GM15510 (cell line): ENCODE measurements around the gene SLC9A8.

ENCODE experiments used
- POLR2A ChIP-seq: IDR thresholded peaks from 3 replicates; pipeline ENCODE4 v1.6.1; 2011; ENCODE audit warnings: borderline replicate concordance; ENCODE audit not compliant: insufficient read length; ENCODE audit errors: extremely low read depth

SLC9A8 gene

DNA sequence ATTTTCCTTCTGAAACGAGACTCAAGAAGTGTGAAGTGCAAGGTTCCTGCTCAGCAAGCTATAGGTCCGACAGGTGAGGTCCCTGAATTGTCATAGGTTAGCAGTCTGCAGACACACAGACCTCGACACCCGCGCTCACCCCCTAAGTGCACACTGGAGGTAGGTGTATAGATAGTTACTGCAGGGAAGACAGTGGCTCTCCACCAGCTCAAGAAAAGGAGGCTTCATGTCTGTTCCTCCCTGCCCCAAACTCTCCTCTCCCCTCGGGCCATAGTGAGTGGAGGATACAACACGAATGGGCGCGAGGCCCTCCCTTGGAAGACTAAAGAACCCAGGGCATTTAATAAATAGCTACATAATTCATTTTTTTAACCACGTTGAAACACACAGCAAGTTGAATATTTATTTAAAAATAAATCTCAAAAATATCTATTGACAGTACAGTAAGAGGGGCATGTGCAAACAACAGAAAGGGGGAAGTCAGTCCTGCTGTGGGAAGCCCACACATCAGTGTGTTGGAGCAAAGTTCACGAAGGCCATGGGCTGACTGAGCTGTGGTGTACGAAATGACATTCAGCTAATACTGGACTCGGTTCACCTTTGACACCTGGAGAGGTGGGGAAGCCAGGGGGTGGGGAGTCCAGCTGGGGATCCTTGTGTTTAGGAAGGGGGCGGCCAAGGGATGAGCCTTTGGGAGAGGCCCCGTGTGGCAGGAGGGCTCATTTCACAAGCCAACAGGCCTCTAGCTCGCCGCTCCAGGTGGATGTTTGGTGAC is 92.0 kb downstream of the SLC9A8 start:
- no peak for TF ChIP-seq POLR2A

DNA sequence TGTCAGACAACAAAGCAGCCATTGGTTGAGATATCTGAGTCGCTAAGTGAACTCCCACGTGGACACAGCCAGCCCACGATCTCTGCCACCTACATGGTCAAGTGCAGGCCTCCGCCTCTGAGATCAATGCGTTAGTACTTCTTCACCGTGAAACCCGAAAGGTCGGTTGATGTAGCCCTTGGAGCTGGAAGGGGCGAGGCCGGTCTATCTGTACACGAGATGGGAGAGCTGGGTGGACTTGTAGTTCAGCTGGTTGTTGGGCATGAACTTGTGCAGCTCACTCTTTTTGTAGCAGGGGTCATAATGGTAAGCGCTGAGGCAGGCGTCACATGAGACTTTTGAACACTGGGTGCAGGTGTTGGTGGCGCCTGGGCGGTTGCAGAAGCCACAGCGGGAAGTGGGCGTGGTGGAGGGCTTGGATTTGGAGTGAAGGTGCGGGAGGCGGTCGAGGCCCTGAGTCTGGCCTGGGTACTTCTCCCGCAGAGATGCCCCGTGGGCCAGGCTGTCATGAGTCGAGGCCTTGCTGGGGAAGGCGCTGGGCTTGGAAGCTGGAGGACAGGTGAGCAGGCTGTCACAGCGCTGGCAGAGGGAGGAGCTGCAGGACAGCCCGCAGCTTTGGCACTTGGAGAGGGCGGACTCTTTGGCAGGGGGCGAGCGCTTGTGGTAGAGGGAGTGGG is 92.9 kb downstream of the SLC9A8 start:
- TF ChIP-seq POLR2A = no peak

DNA sequence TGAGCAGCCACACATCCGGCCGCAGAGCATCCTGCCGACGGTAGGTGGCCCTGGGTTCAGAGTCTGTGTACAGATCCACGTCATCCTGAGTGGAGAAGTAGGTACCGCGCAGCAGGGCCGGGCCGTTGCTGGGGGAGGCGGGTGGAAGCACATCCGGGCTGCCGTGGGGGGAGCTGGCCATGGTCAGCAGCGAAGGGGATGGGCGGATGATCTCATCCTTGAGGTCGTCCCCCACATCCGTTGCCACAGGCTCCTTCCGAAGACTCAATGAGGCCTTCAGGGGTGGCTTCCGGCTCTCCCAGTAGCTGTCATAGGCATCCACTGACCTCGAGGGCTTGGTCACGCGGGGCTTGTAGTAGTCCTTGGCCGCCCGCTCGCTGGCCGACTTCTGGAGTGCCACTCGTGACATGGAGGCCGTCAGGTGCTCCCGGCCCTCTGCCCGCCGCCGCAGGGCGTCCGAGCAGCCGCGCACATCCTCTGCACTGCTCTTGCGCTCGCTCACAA is 93.5 kb downstream of the SLC9A8 start:
- no peak for TF ChIP-seq POLR2A

DNA sequence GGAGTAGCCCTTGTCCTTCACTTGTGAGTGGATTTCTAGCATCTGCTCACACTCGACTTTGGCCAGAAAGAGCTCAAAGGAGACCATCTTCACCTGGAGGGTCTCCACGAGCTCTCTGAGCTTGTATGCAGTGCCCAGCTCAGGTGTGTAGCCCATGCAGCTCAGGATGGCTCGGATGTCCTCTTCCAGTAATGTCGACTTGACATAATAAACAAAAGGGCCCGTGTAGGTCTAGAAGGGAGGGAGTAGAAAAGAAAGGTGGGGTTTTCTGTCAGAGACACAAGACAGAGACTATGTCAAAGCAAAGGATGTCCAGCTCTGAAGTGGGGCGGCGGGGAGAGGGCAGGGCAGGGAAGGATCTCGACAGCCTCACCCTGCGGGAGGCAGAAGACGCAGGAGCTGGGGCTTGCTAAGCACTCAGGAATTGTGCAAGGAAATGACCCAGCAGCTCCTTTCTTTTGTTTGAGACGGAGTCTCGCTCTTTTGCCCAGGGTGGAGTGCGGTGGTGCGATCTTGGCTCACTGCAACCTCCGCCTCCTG is 94.1 kb downstream of the SLC9A8 start:
- TF ChIP-seq POLR2A = no peak

DNA sequence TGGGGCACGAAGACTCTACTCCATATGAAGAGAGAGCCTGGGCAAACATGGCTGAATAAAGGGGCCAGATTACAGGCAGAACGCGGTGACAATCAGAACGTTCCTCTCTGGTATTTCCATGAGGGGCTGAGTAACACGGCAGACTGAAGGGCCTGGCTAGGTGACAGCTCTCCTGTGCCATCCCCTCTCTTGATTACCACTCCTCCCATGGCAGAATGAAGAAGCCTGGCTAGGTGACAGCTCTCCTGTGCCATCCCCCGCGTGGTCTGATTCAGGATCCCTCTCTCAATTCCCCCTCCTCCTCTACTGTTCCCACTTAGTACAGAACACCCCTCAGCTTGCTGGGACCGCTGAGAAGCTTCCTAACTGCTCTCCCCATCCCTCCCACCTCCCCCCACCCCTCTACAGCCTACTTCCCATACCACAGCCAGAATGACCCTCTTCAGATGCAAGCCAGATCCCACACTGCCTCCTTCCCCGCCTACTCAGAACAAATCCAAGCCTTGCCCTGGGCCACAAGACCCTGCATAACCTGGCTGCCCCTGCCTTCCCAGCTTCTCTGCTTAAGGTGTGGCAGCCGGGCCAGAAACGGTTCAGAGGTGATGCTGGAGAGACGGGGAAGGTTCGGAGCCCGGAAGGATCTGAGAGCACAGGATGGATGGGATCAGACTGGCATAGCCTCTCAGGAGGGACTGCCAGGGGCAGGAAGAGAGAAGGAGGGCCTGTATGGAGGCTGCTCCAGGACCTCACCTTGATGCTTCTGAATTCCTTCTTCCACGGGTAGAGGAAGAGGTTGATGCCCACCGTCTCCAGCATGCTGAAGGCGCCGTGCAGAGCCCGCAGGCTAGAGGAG is 95.0 kb downstream of the SLC9A8 start:
- TF ChIP-seq POLR2A = no peak

DNA sequence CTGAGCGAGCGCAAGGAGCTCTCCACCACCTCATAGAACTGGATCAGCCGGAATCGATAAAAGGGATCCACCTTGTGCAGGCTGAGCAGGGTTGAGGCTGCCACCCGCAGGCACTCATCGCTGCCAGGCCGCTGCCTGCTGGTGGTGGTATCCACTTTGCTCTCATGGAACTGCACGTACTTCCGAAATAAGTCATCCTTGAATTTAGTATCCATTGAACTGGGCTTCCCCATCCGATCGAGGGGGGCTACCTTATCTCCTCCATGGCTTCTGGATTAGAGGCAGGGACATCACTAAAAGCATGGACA is 95.6 kb downstream of the SLC9A8 start:
- TF ChIP-seq POLR2A = no peak

- no peak for TF ChIP-seq POLR2A
These were observed 97.1 kb downstream of the SLC9A8 start for GRCh38 chr20:49909499-49910339.

GRCh38 chr20:49910340-49910706 is 97.7 kb downstream of the SLC9A8 start:
- no peak for TF ChIP-seq POLR2A

DNA sequence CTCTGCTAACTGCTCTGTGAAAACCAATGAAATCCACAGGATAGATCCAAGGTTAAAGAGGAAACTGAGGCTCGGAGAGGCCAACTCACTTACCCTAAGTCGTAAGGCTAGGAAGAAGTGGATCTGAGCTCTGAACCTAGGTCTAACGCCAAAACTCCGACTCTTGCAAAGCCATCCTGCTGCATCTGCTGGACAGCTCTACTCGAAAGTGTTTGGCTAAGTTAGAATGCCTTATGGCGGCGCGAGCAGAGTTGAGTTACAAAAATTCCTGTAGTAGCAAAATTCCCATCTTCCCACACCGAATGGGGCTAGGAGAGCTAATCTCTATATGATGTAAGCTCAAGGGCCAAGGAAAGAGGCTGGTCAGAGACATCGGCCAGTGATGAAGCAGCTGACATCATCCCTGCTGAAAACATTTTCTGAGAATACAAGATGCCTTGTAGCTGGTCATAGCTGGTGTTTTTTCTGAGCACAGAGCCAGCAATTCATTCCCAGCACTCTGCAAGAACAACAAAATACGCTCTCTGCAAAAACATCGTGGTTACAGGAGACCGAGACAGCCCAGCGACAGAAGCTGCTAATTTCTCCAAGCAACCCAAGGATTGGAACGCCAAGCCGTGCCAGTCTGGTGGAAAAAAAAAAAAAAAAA is 100.9 kb downstream of the SLC9A8 start:
- TF ChIP-seq POLR2A = no peak

DNA sequence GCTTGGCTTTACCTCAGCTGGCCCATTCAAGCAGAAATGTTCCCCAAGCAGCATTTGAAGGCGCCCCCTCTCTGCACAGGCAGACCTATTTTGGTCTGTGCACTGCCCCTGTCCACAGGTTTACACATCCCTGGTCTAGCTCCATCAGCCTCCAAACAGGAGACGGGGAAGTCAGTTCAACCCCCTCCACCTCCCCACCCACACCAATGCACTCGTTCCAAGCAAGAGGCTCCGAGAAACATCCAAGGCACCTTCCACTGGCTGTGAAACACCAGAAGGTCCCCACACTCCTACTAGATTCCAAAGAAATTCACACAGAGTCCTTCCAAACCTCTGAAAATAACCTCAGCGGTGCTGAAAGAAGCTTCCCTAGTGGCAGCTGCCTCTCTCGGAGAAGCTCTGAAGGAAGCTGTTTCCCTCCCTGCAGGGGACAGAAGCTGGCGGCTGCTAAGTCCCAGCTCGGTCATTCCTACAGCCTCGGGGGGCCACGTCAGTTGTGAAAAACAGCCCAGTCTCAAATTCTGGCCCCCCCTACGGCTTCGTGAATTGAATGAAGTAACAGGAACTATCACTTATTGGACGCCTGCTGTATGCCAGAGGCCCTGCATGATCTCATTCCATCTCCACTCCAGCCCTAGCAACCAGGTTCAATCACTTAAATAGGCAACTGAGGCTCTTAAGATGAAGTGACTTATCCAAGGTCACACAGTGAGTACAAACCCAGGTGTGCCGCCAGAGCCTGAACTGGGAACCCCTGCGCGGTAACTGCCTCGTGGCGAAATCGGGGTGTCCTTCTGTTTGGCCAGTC is 101.9 kb downstream of the SLC9A8 start:
- no peak for TF ChIP-seq POLR2A

- TF ChIP-seq POLR2A = no peak
These were observed 102.4 kb downstream of the SLC9A8 start for GRCh38 chr20:49915118-49915379.

- peak; percentile 78 for TF ChIP-seq POLR2A
These were observed 102.9 kb downstream of the SLC9A8 start, which contains the start of gene SPATA2 for GRCh38 chr20:49915380-49916145. Gene SPATA2, minus strand, starts transcription at chr20:49915529. Its CDS starts 7,039 bp downstream, at chr20:49908490.
